ENCODE measurements around the gene DHRSX. TPM values are rescaled to one million over a fixed set of nuclear protein-coding genes. Genes with fewer than 3 reads are reported as not detected.

The DHRSX gene
- total and polyA plus RNA-seq, 2 of the 8 experiments (the other 6 are each of a cell fraction or from before 2014, with no cell fraction given), result 35.1 to 43.4 TPM

GRCh38 chrX:2548711-2549423, 48.1 kb upstream of the DHRSX start (continued):
- TF ChIP-seq RAD21 (IDR thresholded peaks at IDR 0.05 in 1 of 2, conservative IDR thresholded peaks at IDR 0.05 in 1 of 2; ENCODE audit: low read depth in 2 of 2, low read length in 2 of 2), result peak; percentile 16 to 45; a peak in 3 of 4 replicates
- TF ChIP-seq CTBP2 (IDR thresholded peaks at IDR 0.05; ENCODE audit: borderline replicate concordance, insufficient read depth, insufficient read length, low read length), result no peak
- TF ChIP-seq YY1 (IDR thresholded peaks at IDR 0.05; ENCODE audit: low read depth, low read length), result peak; percentile 91
- TF ChIP-seq EP300 (IDR thresholded peaks at IDR 0.05; ENCODE audit: borderline replicate concordance in 1 of 2, low read depth in 2 of 2, low read length in 2 of 2), result peak in 1 of 2 experiments; percentile 67; a peak in 1 of 3 replicates
- TF ChIP-seq RFX5 (IDR thresholded peaks at IDR 0.05; ENCODE audit: borderline replicate concordance, low read depth, low read length), result no peak
- TF ChIP-seq, protein P1, sequence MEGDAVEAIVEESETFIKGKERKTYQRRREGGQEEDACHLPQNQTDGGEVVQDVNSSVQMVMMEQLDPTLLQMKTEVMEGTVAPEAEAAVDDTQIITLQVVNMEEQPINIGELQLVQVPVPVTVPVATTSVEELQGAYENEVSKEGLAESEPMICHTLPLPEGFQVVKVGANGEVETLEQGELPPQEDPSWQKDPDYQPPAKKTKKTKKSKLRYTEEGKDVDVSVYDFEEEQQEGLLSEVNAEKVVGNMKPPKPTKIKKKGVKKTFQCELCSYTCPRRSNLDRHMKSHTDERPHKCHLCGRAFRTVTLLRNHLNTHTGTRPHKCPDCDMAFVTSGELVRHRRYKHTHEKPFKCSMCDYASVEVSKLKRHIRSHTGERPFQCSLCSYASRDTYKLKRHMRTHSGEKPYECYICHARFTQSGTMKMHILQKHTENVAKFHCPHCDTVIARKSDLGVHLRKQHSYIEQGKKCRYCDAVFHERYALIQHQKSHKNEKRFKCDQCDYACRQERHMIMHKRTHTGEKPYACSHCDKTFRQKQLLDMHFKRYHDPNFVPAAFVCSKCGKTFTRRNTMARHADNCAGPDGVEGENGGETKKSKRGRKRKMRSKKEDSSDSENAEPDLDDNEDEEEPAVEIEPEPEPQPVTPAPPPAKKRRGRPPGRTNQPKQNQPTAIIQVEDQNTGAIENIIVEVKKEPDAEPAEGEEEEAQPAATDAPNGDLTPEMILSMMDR (IDR thresholded peaks at IDR 0.05; ENCODE audit: control extremely low read depth in 1 of 3, insufficient read depth in 1 of 3, low read depth in 1 of 3, low read length in 3 of 3), result peak; percentile 23 to 51 (median 26); a peak in 3 of 4 replicates
- peak; percentile 82; the same call in 1 of the 2 replicates for TF ChIP-seq POU5F1 (IDR thresholded peaks at IDR 0.05; ENCODE audit: low read depth, low read length)
- peak in 1 of 2 experiments; percentile 82; a peak in 1 of 4 replicates for TF ChIP-seq HDAC2 (IDR thresholded peaks at IDR 0.05; ENCODE audit: borderline replicate concordance in 1 of 2, low read depth in 2 of 2, low read length in 2 of 2)
- TF ChIP-seq BRCA1 (IDR thresholded peaks at IDR 0.05; ENCODE audit: low read depth, low read length), result no peak
- TF ChIP-seq, protein P2, sequence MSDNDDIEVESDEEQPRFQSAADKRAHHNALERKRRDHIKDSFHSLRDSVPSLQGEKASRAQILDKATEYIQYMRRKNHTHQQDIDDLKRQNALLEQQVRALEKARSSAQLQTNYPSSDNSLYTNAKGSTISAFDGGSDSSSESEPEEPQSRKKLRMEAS (IDR thresholded peaks at IDR 0.05), result 0 out of 2 replicates have a peak, but pooled peaks have one; percentile 27
